HG03442 (cell line): ENCODE results near the gene RIOK2.
"Not testable (repeated sequence)": the region's sequence is repeated elsewhere in the genome, so short reads cannot be mapped to it uniquely, and the experiment has no call there.

ENCODE experiments used
- ATAC-seq: cut with Tn5 transposase; IDR thresholded peaks from one replicate; pipeline ENCODE4 v1.9.1; 2021; ENCODE audit warnings: mild to moderate bottlenecking, moderate library complexity; ENCODE audit not compliant: unreplicated experiment

RIOK2 gene

GRCh38 chr5:97171703-97172102 is 11.3 kb downstream of the RIOK2 start:
- no peak for ATAC-seq

DNA sequence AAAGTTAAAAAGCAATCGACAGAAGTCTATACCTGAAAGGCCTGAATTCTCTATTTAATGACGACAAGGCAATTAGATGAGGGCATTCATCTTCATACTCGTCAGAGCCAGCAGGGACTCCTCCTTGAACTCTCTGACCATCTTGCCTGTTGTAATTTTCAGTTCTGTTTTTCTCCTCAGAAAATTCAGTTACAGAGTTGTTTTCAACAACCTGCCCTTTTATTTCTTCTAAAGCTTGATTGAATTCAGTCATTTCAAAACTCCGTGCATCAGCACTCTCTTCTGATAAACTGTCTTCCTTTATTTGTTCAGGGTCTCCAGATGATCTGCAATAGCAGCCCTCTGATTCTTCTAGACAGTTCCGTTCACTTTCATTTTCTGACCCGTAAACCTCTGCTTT is 15.6 kb downstream of the RIOK2 start:
- peak; percentile 77 for ATAC-seq

DNA sequence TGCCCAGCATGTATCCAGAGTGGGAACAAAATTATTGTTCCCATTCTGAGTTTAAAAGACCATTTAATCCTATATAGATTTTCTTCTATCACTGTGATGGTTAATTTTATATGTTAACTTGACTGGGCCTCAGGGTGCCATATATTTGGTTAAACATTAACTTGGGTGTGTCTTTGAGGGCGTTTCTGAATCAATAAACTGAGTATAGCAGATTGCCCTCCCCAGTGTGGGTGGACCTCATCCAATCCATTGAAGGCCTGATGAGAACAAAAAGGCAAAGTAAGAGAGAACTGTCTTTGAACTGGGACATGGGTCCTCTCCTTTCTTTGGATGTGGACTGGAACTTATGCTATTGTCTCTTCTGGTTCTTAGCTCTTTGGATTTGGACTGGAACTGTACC is 17.3 kb downstream of the RIOK2 start:
- no peak for ATAC-seq

DNA sequence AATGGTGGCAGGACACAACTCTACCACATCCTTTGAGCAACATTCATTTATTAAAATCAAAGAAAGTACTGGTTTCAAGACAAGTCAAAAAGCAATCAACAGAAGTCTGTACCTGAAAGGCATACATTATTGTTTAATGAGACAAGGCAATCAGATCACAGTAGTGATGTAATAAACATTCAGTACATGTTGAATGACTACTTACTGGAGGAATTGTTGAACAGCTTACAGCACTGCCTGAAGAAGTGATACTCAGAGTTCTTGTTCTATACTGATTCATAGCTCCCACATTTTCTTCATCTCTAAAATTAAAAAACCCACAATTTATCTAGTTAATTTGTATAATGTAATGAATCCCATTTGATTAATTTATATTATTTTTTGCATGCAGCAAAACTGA is 18.2 kb downstream of the RIOK2 start:
- no peak for ATAC-seq

DNA sequence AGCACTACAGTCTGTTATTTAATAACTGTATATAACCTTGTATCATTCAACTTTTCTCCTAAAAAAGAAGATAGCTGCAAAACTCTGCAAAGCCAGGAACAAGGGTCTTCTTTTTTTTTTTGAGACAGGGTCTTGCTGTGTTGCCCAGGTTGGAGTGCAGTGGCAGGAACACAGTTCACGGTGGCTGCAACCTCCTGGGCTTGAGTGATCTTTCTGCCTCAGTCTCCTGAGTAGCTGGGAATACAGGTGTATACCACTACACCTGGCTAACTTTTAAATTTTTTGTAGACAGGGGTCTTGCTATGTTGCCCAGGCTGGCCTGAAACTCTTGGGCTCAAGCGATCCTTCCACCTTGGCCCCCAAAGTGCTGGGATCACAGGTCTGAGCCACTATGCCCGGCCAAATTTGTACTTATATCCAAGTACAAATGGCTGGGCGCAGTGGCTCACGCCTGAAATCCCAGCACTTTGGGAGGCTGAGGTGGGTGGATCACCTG is 19.2 kb downstream of the RIOK2 start:
- no peak for ATAC-seq

GRCh38 chr5:97163360-97163764 is 19.7 kb downstream of the RIOK2 start:
- no peak for ATAC-seq

- peak; percentile 65 for ATAC-seq
Measured at GRCh38 chr5:97162045-97162444, 21.0 kb downstream of the RIOK2 start.

DNA sequence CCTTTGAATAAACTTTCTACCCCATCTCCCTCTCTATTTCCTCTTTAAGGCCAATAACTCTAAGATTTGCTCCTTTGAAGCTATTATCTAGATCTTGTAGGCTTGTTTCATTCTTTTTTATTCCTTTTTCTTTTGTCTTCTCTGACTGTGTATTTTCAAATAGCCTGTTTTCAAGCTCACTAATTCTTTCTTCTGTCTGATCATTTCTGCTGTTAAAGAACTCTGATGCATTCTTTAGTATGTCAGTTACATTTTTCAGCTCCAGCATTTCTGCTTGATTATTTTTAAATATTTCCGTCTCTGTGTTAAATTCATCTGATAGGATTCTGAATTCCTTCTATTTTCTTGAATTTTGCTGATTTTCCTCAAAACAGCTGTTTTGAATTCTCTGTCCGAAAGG is 25.4 kb downstream of the RIOK2 start:
- no peak for ATAC-seq

DNA sequence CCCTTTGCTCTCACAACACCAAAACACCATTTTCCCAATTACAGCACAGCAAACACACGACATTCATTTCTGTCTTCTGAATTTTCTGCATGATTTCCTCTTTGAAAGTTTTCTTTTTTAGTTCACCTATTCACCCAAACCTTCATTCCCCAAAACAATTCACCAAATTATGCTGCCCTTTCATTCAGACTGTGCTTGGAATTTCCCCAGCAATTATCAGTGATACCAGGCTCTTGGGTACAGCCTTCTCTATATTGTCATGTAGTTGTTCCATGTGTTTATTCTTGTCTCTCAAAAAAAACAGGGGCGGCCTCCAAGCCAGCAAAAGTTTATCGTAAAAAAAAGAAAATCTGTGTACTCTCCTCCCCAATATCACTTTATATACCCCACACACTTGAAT is 31.7 kb downstream of the RIOK2 start:
- ATAC-seq, result no peak

- ATAC-seq, result no peak
Measured at GRCh38 chr5:97150401-97150800, 32.6 kb downstream of the RIOK2 start.

- ATAC-seq, result no peak
Measured at GRCh38 chr5:97149709-97150108, 33.3 kb downstream of the RIOK2 start.

DNA sequence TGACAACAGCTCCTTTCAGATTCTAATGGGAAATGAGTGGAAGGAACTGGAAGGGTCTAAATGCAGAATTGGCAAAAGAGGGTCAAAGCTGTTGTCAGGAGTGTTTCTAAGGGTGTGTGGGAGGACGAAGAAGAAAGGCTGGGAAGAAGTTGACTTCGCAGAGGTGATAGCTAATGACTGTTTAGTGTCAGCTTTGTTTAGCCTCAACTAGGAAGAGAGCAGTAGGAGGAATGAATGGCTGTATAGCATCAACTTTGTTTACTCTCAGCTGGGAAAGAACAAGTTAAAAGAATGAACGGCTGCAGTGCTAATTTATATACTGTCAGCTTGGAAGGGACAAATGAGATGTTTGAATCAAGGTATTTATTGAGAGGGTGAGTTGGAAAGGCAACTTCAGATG is 34.8 kb downstream of the RIOK2 start:
- ATAC-seq, result no peak

- no peak for ATAC-seq
Measured at GRCh38 chr5:97143704-97144103, 39.3 kb downstream of the RIOK2 start.

DNA sequence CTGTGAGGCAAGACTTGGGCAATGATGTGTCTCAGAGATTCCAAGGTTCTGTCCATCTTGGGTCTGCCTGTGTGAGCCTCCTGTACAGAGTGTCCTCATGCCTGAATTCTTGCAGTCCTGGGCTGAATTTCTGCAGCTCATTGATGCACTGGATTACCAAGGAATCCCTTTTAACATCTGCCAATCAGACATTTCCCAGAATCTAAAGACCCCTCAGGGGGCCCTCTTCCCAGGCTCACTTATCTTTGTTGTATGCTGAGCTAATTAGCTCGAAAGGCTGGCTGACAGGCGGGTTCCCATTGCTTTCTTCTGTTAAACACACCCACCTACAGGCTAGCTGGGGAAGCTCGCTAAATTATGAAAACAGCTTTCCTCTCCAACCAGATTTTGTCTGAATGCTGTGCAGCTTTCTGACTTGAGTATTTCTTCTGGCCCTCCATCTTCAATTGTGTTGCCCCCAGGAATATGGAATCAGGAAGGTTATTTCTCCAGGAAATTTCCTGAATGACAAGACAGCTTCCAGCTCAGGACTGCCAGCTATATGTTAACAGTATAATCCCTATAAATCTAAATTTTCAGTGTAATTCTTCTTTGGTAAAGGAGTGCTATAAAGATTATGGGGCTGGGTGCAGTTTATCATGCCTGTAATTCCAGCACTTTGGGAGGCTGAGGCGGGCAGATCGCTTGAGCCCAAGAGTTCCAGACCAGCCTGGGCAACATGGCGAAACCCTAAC is 40.4 kb downstream of the RIOK2 start, which contains the start of gene LIX1:
TSS of gene LIX1 (minus strand) at position 91 of the 734 bp plus-strand sequence. CDS start at position 56, 35 bp downstream.
- ATAC-seq, result peak; percentile 81

GRCh38 chr5:97141539-97141938 is 41.5 kb downstream of the RIOK2 start:
- ATAC-seq, result no peak

GRCh38 chr5:97141031-97141430 is 42.0 kb downstream of the RIOK2 start:
- ATAC-seq, result no peak

DNA sequence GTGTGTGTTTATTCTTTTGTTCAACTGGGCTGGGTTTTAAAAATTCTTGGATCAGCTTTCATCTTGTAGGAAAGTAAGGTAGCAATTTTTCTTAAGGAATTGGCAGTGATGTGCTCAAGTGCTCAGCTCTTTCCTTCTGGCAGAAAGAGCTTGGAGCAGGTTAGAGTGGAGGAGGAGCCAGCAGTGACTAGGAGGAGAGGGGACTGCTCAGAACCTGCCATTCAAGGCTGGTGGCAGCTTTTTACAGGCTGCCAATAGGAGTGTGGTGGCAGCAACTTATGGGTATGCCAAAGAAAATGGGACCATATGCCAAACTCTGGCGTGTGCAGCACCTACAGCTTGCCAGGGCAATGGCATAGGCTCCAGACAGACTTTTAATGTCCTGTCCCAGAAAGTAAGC is 42.8 kb downstream of the RIOK2 start:
- ATAC-seq, result not testable (repeated sequence)

GRCh38 chr5:97136475-97136874 is 46.6 kb downstream of the RIOK2 start:
- ATAC-seq, result no peak

DNA sequence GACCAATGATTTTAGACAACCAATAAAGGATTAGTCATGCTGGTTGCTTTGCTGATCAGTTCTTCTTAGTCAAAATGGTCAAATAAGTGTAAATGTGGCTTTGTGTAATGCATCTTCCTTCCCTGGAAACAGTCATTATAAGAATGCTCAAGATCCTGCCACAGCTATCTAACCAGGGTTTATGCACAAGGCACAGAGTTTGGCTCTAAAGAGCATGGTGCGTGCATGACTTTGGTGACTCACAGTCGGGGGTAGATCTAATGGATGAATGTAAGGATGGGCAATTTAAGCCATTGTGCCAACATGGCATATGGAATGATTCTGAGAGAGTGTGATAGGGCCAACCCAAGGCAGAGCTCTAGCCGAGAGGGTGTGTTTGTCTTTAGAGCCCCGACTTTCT is 47.2 kb downstream of the RIOK2 start:
- ATAC-seq, result no peak

GRCh38 chr5:97134634-97135033 is 48.4 kb downstream of the RIOK2 start:
- no peak for ATAC-seq

DNA sequence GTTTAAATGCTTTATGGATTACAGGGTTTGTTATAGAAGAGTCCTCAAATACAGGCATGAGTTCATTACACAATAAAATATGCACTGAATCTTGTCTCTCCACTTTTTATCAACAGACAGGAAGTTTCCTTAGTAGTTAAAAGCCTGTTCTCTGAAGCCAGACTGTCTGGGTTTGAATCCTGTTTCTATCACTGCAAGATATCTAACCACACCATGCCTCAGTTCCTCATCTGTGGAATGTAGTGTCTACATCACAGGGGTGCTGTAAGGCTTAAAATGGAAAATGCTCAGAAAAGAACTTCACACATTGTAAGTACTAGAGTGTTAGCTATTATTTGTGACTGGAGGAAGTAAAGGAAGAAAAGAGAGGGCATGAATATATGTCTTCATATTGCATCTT is 49.9 kb downstream of the RIOK2 start:
- no peak for ATAC-seq

GRCh38 chr5:97131921-97132320 is 51.1 kb downstream of the RIOK2 start:
- no peak for ATAC-seq

DNA sequence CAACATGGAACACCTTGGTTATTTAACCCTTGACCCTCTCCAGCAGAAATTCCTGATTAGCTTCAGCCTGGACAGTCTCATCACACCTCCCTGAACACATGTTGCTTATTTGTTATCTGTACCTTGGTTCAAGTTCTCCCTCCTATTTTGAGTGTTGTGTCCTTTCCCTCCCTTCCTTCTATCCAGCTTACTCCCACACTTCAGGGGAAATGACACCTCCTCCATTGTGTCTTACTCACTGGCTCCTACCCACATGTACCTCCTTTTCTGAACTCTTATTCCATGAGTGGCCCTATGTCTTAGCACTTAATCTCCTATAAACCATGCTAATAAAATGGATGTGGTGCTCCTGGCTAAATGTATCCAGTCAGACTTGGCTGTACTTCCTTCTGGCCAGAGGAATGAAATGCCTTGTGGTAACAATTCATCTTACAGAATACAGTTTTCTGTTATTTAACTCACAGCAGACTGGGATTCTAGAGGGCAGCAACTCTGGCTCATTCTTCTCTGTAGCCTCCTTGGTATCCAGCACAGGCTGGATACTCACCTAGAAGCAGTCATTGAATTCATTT is 51.8 kb downstream of the RIOK2 start:
- ATAC-seq, result no peak
